Endothelial cell of umbilical vein (primary cell): ENCODE data around the gene CACHD1.

ENCODE experiments used
- CTCF ChIP-seq, 2 donors: IDR thresholded peaks; 1 replicate in 1 of 2; 2 replicates in 1 of 2; pipeline ENCODE4 v1.5.1; 2011; ENCODE audit warnings: low read length in 2 of 2, mild to moderate bottlenecking in 2 of 2, moderate library complexity in 2 of 2, control low read depth in 1 of 2, inconsistent platforms in 1 of 2, low read depth in 1 of 2; ENCODE audit not compliant: insufficient read depth in 1 of 2; ENCODE audit errors: extremely low read depth in 1 of 2
- EZH2 ChIP-seq: IDR thresholded peaks from 2 replicates; pipeline ENCODE4 v1.6.1; 2012; ENCODE audit warnings: borderline replicate concordance, low read depth, mild to moderate bottlenecking, moderate library complexity, low read length, inconsistent platforms; ENCODE audit not compliant: severe bottlenecking

DNA sequence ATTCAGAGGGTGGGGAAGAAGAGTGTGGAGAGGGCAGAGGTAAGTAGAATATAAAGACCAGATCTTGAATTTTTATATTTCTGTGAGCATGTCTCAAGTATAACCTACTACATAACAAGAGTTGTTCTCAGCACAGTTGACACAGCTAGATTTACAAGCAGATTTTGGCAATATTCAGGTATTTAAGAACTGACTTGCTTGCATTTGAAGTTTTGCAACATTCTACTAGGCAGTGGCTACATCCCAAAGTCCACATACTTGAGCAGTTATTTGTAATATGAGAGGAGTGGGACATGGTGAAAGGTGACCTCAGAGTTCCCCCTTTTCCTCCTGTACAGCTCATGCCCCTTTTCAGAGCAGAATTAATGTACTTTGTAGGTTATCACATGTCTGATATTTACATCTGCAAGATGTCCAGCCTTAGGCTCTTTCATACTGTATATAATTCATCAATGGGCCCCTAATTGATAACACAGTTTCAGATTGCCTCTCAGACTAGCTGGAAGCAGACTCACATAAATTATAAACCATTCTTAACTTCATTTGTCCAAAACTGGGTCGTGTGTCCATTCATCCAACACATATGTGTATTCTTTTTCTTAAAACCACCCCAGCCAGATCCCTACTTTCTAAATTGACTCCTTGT is 138.2 kb downstream of the CACHD1 start:
- TF ChIP-seq EZH2 (no peak), CTCF (IDR thresholded peaks at IDR 0.05; ENCODE audit: extremely low read depth in 1 of 2, insufficient read depth in 1 of 2, low read depth in 1 of 2, low read length in 2 of 2) (no peak)
